Neuronal stem cell (in vitro differentiated cells): ENCODE measurements around the gene CD274.

Experiments
- DNase-seq: peaks from one replicate; pipeline ENCODE4 v3.0.0-alpha.2; 2013; ENCODE audit warnings: low spot score
- H2AFZ ChIP-seq: one replicate; pipeline ENCODE4 v1.6.1; 2013; ENCODE audit warnings: mild to moderate bottlenecking, low read length, inconsistent platforms
- H2AK5ac ChIP-seq: 2 replicates; pipeline ENCODE4 v1.6.1; 2013; ENCODE audit warnings: low read depth, mild to moderate bottlenecking, inconsistent platforms, low read length, moderate library complexity, mixed read lengths
- H2BK120ac ChIP-seq: 2 replicates; pipeline ENCODE4 v1.6.1; 2013; ENCODE audit warnings: low read depth, mild to moderate bottlenecking, inconsistent platforms, low read length, moderate library complexity, mixed read lengths
- H2BK12ac ChIP-seq: one replicate; pipeline ENCODE4 v1.6.1; 2013; ENCODE audit warnings: low read length, inconsistent platforms
- H2BK15ac ChIP-seq: 2 replicates; pipeline ENCODE4 v1.6.1; 2013; ENCODE audit warnings: mild to moderate bottlenecking, low read length, inconsistent platforms, mixed read lengths
- H2BK5ac ChIP-seq: one replicate; pipeline ENCODE4 v1.6.1; 2013; ENCODE audit warnings: inconsistent platforms, mild to moderate bottlenecking, low read length, moderate library complexity
- H3K14ac ChIP-seq: one replicate; pipeline ENCODE4 v1.6.1; 2013; ENCODE audit warnings: low read length, inconsistent platforms
- H3K18ac ChIP-seq: 2 replicates; pipeline ENCODE4 v1.6.1; 2013; ENCODE audit warnings: low read length, inconsistent platforms
- H3K23ac ChIP-seq: 2 replicates; pipeline ENCODE4 v1.6.1; 2013; ENCODE audit warnings: low read depth, mild to moderate bottlenecking, mixed read lengths, low read length, inconsistent platforms; ENCODE audit not compliant: poor library complexity
- H3K27ac ChIP-seq: replicated peaks from 3 replicates; pipeline ENCODE4 v1.5.1; 2013; ENCODE audit warnings: low read length, inconsistent platforms
- H3K27me3 ChIP-seq, 3 experiments: 2 replicates each; pipeline ENCODE4 v1.6.1; 2013; ENCODE audit warnings: low read length in 3 of 3, mild to moderate bottlenecking in 2 of 3, inconsistent platforms in 1 of 3, low read depth in 1 of 3, mixed read lengths in 1 of 3, moderate library complexity in 1 of 3; ENCODE audit not compliant: control insufficient read depth in 3 of 3, insufficient read depth in 3 of 3
- H3K36me3 ChIP-seq, 2 donors: replicated peaks in 1 of 2; 2 replicates each; pipeline ENCODE4 v1.6.1; 2013; ENCODE audit warnings: low read length in 2 of 2; ENCODE audit not compliant: control insufficient read depth in 2 of 2, insufficient read depth in 2 of 2
- H3K4ac ChIP-seq: 2 replicates; pipeline ENCODE4 v1.6.1; 2013; ENCODE audit warnings: inconsistent platforms, mild to moderate bottlenecking, low read length, moderate library complexity
- H3K4me1 ChIP-seq, 2 donors: 1 replicate in 1 of 2; 2 replicates in 1 of 2; pipeline ENCODE4 v1.6.1; 2013; ENCODE audit warnings: low read length in 2 of 2, low read depth in 1 of 2; ENCODE audit not compliant: control insufficient read depth in 2 of 2, insufficient read depth in 1 of 2
- H3K4me2 ChIP-seq: one replicate; pipeline ENCODE4 v1.6.1; 2013; ENCODE audit warnings: mild to moderate bottlenecking, low read length, inconsistent platforms; ENCODE audit not compliant: insufficient read depth, poor library complexity, severe bottlenecking
- H3K4me3 ChIP-seq, 2 donors: 2 replicates each; pipeline ENCODE4 v1.5.1; 2013; ENCODE audit warnings: low read length in 2 of 2, mild to moderate bottlenecking in 2 of 2, inconsistent platforms in 1 of 2, moderate library complexity in 1 of 2
- H3K79me1 ChIP-seq: one replicate; pipeline ENCODE4 v1.6.1; 2013; ENCODE audit warnings: low read depth, mild to moderate bottlenecking, inconsistent platforms, low read length, moderate library complexity
- H3K9ac ChIP-seq: one replicate; pipeline ENCODE4 v1.6.1; 2013; ENCODE audit warnings: mild to moderate bottlenecking, low read depth, low read length, inconsistent platforms; ENCODE audit not compliant: poor library complexity
- H3K9me3 ChIP-seq, 2 donors: replicated peaks in 1 of 2; 2 replicates each; pipeline versions ENCODE3 to v1.6.1; 2013; ENCODE audit warnings: low read length in 2 of 2, mild to moderate bottlenecking in 2 of 2, inconsistent platforms in 1 of 2, low read depth in 1 of 2, mixed read lengths in 1 of 2, moderate library complexity in 1 of 2; ENCODE audit not compliant: control insufficient read depth in 2 of 2, insufficient read depth in 1 of 2
- H4K8ac ChIP-seq: one replicate; pipeline ENCODE4 v1.6.1; 2013; ENCODE audit warnings: low read depth, mild to moderate bottlenecking, inconsistent platforms, low read length, moderate library complexity
- H4K91ac ChIP-seq: one replicate; pipeline ENCODE4 v1.6.1; 2013; ENCODE audit warnings: low read length, low read depth, mild to moderate bottlenecking, inconsistent platforms; ENCODE audit not compliant: poor library complexity
- WGBS, 2 donors: extraction: QIAGEN DNeasy Blood & Tissue Kit; methylation state at CpG; one replicate each; pipeline ENCODE4 v1.1.7; 2013; ENCODE audit warnings: missing lambda C conversion rate in 2 of 2, mixed read lengths in 1 of 2; ENCODE audit not compliant: insufficient read length in 2 of 2, insufficient replicate concordance in 1 of 2; ENCODE audit errors: extremely low coverage in 2 of 2; 5-methylcytosine and 5-hydroxymethylcytosine counted together

Gene CD274

GRCh38 chr9:5418481-5418880, 31.9 kb upstream of the CD274 start:
- no peak overlapping the region for H2AK5ac ChIP-seq
- H3K9ac ChIP-seq, result peak overlapping the region; percentile 63
- no peaks in the 10 kb centered on the region for H3K79me1 ChIP-seq
- peaks cover 0 to 1% of the 10 kb centered on the region in 2 donors for H3K36me3 ChIP-seq
- H3K27me3 ChIP-seq, result no peaks in the 10 kb centered on the region
- no peak overlapping the region for H3K4me3 ChIP-seq
- no peak overlapping the region for H4K8ac ChIP-seq
- no peak overlapping the region for H2BK15ac ChIP-seq
- H2BK12ac ChIP-seq, result no peak overlapping the region
- peak overlapping the region; percentile 10 for H3K23ac ChIP-seq
- WGBS, 2 donors, result no CpG with 5 or more reads among the region's 20 CpGs
- peaks cover 0 to 4% of the 10 kb centered on the region in 2 donors for H3K9me3 ChIP-seq
- peak overlapping the region; percentile 31 for H3K14ac ChIP-seq
- H3K27ac ChIP-seq, result no peak overlapping the region
- no peak overlapping the region for H4K91ac ChIP-seq
- no peak overlapping the region for H3K4me2 ChIP-seq
- H2AFZ ChIP-seq, result no peak overlapping the region
- peak overlapping the region; percentile 4 for H3K18ac ChIP-seq
- H3K4ac ChIP-seq, result no peak overlapping the region
- H2BK5ac ChIP-seq, result no peak overlapping the region
- H2BK120ac ChIP-seq, result no peak overlapping the region
- DNase-seq, result no peak
- peaks cover 3 to 8% of the 10 kb centered on the region in 2 donors for H3K4me1 ChIP-seq

- H2BK120ac ChIP-seq, result no peak overlapping the region
- H3K9ac ChIP-seq, result no peak overlapping the region
- no peak overlapping the region for H2AK5ac ChIP-seq
- H3K27me3 ChIP-seq, result no peaks in the 10 kb centered on the region
- H3K18ac ChIP-seq, result no peak overlapping the region
- H2BK5ac ChIP-seq, result no peak overlapping the region
- H2BK15ac ChIP-seq, result no peak overlapping the region
- H3K9me3 ChIP-seq, result peaks cover 0 to 4% of the 10 kb centered on the region in 2 donors
- no peak overlapping the region for H3K4ac ChIP-seq
- no peak overlapping the region for H3K23ac ChIP-seq
- H4K91ac ChIP-seq, result no peak overlapping the region
- H3K27ac ChIP-seq, result no peak overlapping the region
- H3K14ac ChIP-seq, result no peak overlapping the region
- no peaks in the 10 kb centered on the region for H3K79me1 ChIP-seq
- H3K4me1 ChIP-seq, result peaks cover 3 to 8% of the 10 kb centered on the region in 2 donors
- no peak for DNase-seq
- H2AFZ ChIP-seq, result no peak overlapping the region
- no peak overlapping the region for H3K4me3 ChIP-seq
- H4K8ac ChIP-seq, result no peak overlapping the region
- H2BK12ac ChIP-seq, result no peak overlapping the region
- H3K36me3 ChIP-seq, result peaks cover 0 to 1% of the 10 kb centered on the region in 2 donors
- no peak overlapping the region for H3K4me2 ChIP-seq
Observed at GRCh38 chr9:5419987-5420386, 30.4 kb upstream of the CD274 start.

- WGBS, 2 donors, result no CpG with 5 or more reads among the region's 2 CpGs
- Histone ChIP-seq H3K23ac (no peak overlapping the region), H2BK5ac (no peak overlapping the region), H2BK12ac (no peak overlapping the region), H2BK120ac (no peak overlapping the region), H3K9me3 (peaks cover 0 to 4% of the 10 kb centered on the region in 2 donors), H3K4me3 (no peak overlapping the region), H3K27ac (no peak overlapping the region), H2BK15ac (no peak overlapping the region), H3K18ac (no peak overlapping the region), H3K27me3 (no peaks in the 10 kb centered on the region), H3K79me1 (no peaks in the 10 kb centered on the region), H4K91ac (no peak overlapping the region), H3K4ac (no peak overlapping the region), H3K36me3 (peaks cover 0 to 1% of the 10 kb centered on the region in 2 donors), H4K8ac (no peak overlapping the region), H2AK5ac (no peak overlapping the region), H2AFZ (no peak overlapping the region), H3K14ac (no peak overlapping the region), H3K4me2 (no peak overlapping the region), H3K9ac (no peak overlapping the region), H3K4me1 (peaks cover 3 to 8% of the 10 kb centered on the region in 2 donors)
- no peak for DNase-seq
Observed at GRCh38 chr9:5421163-5421562, 29.2 kb upstream of the CD274 start.

GRCh38 chr9:5422276-5422675, 28.1 kb upstream of the CD274 start:
- Histone ChIP-seq H4K8ac (no peak overlapping the region), H3K27ac (no peak overlapping the region), H2AFZ (no peak overlapping the region), H2AK5ac (no peak overlapping the region), H3K4me2 (no peak overlapping the region), H3K14ac (no peak overlapping the region), H2BK15ac (no peak overlapping the region), H3K27me3 (no peaks in the 10 kb centered on the region), H3K9ac (no peak overlapping the region), H3K36me3 (peaks cover 0 to 1% of the 10 kb centered on the region in 2 donors), H3K18ac (no peak overlapping the region), H2BK120ac (no peak overlapping the region), H3K79me1 (no peaks in the 10 kb centered on the region), H3K9me3 (peaks cover 0 to 4% of the 10 kb centered on the region in 2 donors), H3K4me3 (no peak overlapping the region), H3K4ac (no peak overlapping the region), H2BK12ac (no peak overlapping the region), H3K23ac (no peak overlapping the region), H2BK5ac (no peak overlapping the region), H3K4me1 (peaks cover 0 to 3% of the 10 kb centered on the region in 2 donors), H4K91ac (no peak overlapping the region)
- no peak for DNase-seq
- WGBS, 2 donors, result no CpG with 5 or more reads among the region's 1 CpG
